Omental fat pad (tissue), 4 donors: ENCODE measurements around the gene CLEC4C. TPM values are rescaled to one million over a fixed set of nuclear protein-coding genes. Genes with fewer than 3 reads are reported as not detected.

Source experiments
- ATAC-seq: fragments of 150-250 bp; one replicate; pipeline ENCODE4 v1.9.1; 2016; ENCODE audit warnings: mild to moderate bottlenecking, moderate library complexity; ENCODE audit not compliant: low FRiP score
- DNase-seq: peaks from one replicate; pipeline ENCODE4 v3.0.0-alpha.2; 2019; ENCODE audit warnings: low spot score
- small RNA-seq: library from RNA; depleted of rRNA; stranded (forward); fragments of <200 nt; gene quantifications from one replicate; pipeline ENCODE3, GENCODE V24; 2016
- total RNA-seq, 4 donors: library from RNA; depleted of rRNA; stranded (reverse); fragments of >200 nt; gene quantifications; one replicate each; pipeline ENCODE4 v1.1.0, GENCODE V29; 2016
- TF ChIP-seq, protein P1 (sequence below), 3 donors: fragments of 450-650 bp; IDR thresholded peaks; one replicate each; pipeline ENCODE4 v1.5.1; 2016 to 2017; ENCODE audit warnings: antibody characterized with exemption in 3 of 3, mild to moderate bottlenecking in 3 of 3, moderate library complexity in 2 of 3

The CLEC4C gene
- total RNA-seq, 4 donors from 2014 or later = not detected

DNA sequence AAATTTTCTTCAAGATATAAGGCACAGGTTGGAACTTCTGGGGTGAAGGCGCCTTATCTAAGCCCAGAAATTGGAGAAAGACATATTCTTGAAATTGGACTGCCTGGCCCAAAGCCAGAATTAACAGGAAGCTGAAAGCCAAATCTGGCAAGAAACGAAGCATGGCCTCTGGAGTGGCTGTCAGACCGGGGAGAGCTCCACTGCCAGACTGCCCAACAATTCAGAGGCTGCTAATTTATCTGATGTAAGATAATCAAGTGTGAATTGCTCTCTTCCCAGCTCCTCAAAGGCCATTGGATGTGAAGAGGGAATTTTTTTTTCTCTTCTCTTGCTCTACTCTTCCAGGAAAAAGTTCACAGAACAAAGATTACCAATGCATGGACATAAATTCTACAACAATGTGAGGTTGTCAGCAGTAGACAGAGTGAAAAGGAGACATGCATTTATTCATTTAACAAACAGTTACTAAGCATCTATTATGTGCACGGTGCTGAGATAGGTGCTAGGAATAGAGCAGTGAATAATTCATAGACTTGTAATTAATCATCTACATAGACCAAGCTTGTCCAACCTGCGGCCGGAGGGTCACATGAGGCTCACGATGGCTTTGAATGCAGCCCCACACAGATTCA lies 51.5 kb downstream of the CLEC4C start, which contains the start of gene GDF3:
GDF3 (minus strand) TSS at position 210 of the 632 bp plus-strand sequence; CDS start at position 163, 47 bp downstream.
- ATAC-seq = no peak
- TF ChIP-seq, protein P1, sequence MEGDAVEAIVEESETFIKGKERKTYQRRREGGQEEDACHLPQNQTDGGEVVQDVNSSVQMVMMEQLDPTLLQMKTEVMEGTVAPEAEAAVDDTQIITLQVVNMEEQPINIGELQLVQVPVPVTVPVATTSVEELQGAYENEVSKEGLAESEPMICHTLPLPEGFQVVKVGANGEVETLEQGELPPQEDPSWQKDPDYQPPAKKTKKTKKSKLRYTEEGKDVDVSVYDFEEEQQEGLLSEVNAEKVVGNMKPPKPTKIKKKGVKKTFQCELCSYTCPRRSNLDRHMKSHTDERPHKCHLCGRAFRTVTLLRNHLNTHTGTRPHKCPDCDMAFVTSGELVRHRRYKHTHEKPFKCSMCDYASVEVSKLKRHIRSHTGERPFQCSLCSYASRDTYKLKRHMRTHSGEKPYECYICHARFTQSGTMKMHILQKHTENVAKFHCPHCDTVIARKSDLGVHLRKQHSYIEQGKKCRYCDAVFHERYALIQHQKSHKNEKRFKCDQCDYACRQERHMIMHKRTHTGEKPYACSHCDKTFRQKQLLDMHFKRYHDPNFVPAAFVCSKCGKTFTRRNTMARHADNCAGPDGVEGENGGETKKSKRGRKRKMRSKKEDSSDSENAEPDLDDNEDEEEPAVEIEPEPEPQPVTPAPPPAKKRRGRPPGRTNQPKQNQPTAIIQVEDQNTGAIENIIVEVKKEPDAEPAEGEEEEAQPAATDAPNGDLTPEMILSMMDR (IDR thresholded peaks at IDR 0.05) = no peak
- DNase-seq = no peak

DNA sequence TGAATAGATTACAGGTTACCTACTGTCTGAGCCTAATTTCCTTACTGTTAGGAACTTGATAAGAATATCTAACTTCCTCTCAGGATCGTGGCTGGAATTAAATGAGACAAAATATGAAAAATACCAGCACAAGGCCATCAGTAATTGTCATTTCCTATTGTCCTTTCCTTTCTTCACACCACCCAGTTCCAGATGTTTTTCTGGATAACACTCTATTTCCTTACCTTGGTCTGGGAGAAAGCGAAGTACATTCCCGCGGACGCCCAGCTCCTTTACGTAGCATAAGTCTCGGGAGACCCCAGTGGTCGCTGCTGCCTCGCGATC lies 52.0 kb downstream of the CLEC4C start:
- DNase-seq (no peak), ATAC-seq (no peak)
- TF ChIP-seq, protein P1 (IDR thresholded peaks at IDR 0.05) = no peak

DNA sequence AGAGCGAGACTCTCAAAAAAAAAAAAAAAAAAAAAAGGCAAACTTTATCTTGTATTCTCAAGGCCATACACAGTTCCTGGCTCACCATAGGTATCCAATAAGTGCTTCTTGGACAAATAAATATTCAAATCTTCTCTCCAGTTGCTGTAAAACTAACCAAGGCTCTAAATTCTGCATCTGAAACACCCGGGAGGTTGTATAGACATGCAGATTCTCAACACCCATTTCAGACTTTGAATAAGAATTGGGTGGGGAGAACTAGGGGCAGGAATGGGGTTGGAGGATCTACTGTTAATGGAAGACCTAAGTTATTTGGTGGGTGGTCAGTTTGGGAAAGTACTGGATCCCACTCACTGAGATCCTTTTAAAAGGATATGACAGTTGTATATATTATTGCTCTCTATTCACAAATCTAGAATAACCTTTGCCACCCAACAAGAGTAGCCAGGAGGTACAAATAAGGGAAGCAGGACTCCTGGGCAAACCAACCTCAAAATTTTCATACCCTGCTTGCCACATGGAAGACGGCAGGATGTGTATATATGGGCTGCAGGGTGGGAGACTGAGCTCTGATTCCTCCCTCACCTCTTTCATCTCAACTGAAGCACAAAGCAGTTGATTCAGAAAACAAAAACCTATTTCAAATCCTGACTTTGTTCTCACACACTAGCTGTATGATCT lies 52.5 kb downstream of the CLEC4C start:
- DNase-seq = no peak
- TF ChIP-seq, protein P1 (IDR thresholded peaks at IDR 0.05) = no peak
- no peak for ATAC-seq

DNA sequence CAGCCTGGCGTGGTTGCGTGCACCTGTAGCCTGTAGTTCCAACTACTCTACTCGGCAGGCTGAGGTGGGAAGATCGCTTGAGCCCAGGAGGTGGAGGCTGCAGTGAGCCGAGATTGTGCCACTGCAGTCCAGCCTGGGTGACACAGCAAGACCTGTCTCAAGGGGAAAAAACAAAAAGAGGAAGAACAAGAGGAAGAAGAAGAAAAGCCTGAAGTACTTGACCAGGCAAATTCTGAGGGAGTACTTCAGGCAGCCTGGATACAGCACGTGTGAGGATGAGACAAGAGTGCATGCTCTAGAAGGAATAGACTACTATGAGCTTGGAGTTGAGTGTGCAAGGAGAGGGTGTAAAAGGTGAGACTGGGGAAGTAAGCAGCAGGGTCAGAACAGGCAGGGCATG lies 53.4 kb downstream of the CLEC4C start:
- ATAC-seq (no peak), DNase-seq (no peak)
- TF ChIP-seq, protein P1 (IDR thresholded peaks at IDR 0.05) = no peak

DNA sequence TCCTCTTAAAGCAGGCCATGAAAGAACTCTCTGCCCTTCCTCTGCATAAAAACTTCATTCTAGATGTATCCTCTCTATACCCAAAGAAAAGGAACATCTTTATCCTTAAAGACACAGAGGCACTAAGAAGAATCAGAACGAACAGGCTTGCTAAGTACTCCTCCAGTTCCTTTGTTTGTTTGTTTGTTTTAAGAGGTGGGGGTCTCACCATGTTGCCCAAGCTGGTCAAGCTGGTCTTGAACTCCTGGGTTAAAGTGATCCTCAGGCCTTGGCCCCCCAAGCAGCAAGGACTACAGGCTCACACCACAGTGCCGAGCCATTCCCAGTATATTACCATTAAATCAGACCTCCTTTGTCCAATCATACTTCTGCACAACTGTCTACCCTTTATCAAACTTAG lies 65.6 kb downstream of the CLEC4C start:
- DNase-seq = no peak
- no peak for ATAC-seq
- TF ChIP-seq, protein P1 (IDR thresholded peaks at IDR 0.05) = no peak

Small RNA genes within 50 kb of the gene (small RNA-seq; reads per million reads assigned to genes)
- gene RF00019 = not detected

Other genes with a start within 250 kb of the CLEC4C start
- gene CD163, start 243.6 kb downstream of the CLEC4C start, total RNA-seq = 100 to 1,000 TPM; 367 to 848 (median 615) TPM
- not detected for gene APOBEC1, start 81.5 kb downstream of the CLEC4C start, total RNA-seq
- not detected for gene GDF3, start 51.6 kb downstream of the CLEC4C start, total RNA-seq
- gene DPPA3, start 35.9 kb downstream of the CLEC4C start, total RNA-seq = not detected
- gene NANOGNB, start 17.8 kb upstream of the CLEC4C start, total RNA-seq = not detected
- gene NANOG, start 42.0 kb upstream of the CLEC4C start, total RNA-seq = under 1 TPM in 1 of 4 donors, not detected in 3; 0.63 TPM
- gene SLC2A14, start 125.5 kb upstream of the CLEC4C start, total RNA-seq = not detected
- 100 to 1,000 TPM in 3 of 4 donors, 10 to 100 TPM in 1; 72.5 to 156 (median 135) TPM for gene SLC2A3, start 188.8 kb upstream of the CLEC4C start, total RNA-seq